AG09319 (cell line): ENCODE measurements around the gene PLEKHD1.
"Not testable (repeated sequence)": the region's sequence is repeated elsewhere in the genome, so short reads cannot be mapped to it uniquely, and the experiment has no call there.

Source experiments
- DNase-seq: peaks from one replicate; pipeline ENCODE4 v3.0.0-alpha.2; 2010; ENCODE audit warnings: low read depth; ENCODE audit errors: extremely low read depth
- TF ChIP-seq, protein P1 (sequence below): IDR thresholded peaks from 2 replicates; pipeline ENCODE4 v1.5.1; 2011; ENCODE audit warnings: low read depth, mild to moderate bottlenecking, inconsistent platforms, low read length, moderate library complexity

Gene PLEKHD1

DNA sequence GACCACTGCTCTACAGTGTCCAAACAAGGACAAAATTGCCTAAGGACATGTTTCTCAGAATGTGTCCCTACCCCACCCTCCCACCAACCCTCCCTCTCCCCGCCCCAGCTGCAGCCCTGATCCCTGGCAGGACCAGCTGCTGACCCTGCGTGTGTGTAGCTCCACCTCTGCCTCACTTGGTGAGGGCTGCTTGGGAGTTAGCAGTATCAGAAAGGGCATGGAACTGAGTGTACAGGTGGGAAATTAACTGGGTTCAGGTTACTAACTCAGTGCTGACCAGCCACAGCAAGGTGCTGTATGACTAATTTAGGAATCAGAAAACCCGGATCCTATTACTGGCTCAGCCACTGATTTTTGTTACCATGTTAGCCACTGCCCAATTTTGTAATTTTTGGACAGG, 11.3 kb upstream of the PLEKHD1 start:
- TF ChIP-seq, protein P1, sequence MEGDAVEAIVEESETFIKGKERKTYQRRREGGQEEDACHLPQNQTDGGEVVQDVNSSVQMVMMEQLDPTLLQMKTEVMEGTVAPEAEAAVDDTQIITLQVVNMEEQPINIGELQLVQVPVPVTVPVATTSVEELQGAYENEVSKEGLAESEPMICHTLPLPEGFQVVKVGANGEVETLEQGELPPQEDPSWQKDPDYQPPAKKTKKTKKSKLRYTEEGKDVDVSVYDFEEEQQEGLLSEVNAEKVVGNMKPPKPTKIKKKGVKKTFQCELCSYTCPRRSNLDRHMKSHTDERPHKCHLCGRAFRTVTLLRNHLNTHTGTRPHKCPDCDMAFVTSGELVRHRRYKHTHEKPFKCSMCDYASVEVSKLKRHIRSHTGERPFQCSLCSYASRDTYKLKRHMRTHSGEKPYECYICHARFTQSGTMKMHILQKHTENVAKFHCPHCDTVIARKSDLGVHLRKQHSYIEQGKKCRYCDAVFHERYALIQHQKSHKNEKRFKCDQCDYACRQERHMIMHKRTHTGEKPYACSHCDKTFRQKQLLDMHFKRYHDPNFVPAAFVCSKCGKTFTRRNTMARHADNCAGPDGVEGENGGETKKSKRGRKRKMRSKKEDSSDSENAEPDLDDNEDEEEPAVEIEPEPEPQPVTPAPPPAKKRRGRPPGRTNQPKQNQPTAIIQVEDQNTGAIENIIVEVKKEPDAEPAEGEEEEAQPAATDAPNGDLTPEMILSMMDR, result no peak
- no peak for DNase-seq

DNA sequence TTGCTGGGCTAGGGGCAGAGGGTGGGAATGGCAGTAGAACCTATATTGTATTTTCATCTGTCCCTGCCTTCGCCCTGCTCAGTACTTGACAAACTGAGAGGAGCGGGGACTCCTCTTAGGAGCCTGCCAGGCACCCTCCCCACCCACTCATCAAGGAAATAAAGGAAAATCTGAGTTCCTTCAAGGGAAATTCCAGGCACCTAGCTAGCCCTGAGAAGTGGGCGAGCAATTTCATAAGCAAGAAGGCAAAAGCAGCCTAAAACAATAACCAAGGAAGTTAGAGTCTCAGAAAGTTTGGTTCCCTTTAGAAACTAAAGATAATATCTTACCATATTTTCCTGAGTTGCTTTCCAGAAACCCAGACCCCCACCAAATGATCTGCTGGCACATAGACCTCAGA, 10.6 kb upstream of the PLEKHD1 start:
- no peak for DNase-seq
- TF ChIP-seq, protein P1, result no peak

DNA sequence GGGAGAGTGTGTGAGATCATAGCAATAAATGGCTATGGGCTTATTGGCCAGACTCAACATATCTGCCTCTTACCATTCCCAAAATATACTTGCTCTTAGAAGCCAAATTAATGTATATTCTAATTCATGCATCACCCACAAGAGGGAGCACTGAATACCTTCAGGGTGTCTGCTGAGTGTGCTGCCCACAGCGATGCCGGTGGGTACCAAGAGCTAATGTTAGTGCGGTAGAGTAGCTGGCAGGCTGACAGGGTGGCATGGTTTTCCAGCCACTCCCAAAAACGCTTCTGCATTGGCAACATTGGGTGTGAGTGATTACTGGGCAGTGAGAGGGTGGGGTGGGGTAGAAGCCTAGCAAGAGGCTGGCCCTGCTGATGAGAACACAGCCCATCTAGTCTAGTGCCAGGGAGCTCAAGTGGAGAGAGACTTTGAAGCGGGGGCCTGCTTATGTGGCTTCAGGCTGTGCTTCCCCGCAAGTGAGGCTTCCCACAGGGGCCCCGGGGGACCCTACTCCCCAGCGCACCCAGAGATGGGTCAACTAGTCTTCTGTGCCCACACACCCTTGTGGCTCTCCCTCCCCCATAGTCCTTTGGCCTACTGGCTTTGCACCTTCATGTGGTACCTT, 9.2 kb upstream of the PLEKHD1 start:
- DNase-seq, result no peak
- TF ChIP-seq, protein P1, result peak; percentile 3; the same call in 1 of the 2 replicates

DNA sequence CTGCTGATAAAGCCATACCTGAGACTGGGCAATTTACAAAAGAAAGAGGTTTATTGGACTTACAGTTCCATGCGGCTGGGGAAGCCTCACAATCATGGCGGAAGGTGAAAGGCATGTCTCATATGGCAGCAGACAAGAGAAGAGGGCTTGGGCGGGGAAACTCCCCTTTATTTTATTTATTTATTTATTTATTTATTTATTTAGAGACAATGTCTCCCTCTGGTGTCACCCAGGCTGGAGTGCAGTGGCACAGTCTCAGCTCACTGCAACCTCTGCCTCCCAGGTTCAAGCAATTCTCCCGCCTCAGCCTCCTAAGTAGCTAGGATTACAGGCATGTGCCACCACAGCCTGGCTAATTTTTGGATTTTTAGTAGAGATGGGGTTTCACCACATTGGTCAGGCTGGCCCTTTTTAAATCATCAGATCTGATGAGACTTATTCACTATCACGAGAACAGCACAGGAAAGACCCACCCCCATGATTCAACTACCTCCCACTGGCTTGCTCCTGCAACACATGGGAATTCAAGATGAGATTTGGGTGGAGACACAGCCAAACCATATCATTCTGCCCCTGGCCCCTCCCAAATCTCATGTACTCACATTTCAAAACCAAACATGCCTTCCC, 7.6 kb upstream of the PLEKHD1 start:
- not testable (repeated sequence) for DNase-seq

DNA sequence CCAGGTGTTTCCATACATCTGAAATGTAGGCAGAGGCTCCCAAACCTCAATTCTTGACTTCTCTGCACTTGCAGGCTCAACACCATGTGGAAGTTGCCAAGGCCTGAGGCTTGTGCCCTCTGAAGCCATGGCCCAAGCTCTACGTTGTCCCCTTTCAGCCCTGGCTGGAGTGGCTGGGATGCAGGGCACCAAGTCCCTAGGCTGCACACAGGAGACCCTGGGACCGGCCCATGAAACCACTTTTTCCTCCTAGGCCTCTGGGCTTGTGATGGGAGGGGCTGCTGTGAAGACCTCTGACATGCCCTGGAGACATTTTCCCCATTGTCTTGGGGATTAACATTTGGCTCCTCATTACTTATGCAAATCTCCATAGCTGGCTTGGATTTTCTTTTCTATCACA, 6.5 kb upstream of the PLEKHD1 start:
- not testable (repeated sequence) for DNase-seq

DNA sequence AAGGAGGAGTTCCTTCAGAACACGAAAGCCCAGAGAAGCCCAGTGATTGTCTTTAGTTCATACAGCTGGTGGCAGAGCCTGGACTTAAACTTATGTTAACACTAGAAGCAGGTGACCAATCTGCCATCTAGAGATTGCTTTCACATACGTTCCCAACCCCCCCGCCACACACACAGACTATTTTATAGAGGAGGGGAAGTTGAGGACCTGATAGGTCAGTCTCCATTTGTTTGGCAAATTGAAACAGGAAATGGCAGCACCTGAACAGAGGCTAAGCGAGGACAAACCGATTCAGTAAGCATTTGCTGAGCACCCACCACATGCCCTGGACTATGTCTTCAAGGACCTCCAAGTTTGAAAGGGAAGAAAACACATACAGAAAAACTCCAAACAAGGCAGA, 4.8 kb upstream of the PLEKHD1 start:
- TF ChIP-seq, protein P1, result no peak
- DNase-seq, result no peak

DNA sequence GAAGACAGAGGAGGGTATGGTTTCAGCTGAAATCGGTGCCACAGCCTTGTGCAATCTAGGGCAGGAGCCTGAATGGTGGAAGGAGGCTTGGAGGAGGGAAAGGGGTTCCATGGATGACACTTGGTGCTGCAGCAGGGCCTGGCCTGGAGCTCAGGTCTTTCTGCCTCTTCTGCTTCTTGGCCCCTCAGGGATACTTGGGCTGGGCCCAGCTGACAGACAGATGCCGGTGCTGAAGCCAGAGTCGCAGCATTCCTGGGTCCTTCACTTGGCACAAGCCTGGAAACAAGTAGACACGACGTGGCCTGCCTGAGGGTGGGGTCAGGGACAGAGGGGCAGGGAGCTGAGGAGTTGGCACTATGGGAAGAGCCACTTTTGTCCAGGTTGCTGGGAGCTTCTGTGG, 4.4 kb upstream of the PLEKHD1 start:
- no peak for DNase-seq
- TF ChIP-seq, protein P1, result no peak

DNA sequence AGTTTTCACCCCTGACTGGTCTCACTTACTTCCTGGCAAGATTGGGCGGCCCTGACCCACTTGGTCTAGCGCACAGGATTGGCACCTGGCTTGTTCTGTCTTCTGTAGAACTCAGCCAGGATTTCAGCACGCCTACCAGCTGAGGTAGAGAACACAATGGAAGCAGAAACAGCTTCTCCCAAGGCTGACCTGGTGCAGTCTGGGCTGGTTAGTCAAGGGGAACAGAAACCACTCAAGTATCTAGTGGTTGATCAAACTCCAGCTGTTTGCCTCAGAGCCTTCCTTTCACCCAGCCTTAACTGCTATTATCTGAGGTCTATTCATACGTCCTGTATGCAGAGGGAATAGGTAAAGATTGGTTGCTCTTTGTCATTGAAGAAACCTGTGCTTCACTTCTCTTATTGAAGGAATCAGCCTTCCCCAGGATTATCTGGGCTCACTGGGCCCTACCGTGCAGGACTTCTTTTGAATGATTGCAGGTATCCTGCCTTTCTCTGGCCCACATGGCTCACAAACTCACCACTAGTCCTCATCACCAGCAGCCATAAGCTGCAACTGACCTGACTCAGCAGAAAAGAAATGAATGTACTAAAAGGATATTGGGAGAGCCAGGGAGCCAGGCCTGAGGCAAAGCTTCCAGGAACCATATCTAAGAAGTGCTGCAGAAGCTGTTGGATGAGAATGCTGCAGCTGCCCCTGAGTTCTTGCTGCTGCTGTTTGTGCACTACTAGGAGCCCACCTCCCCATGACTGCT, 2.5 kb upstream of the PLEKHD1 start:
- DNase-seq, result no peak
- TF ChIP-seq, protein P1, result no peak
